Cerebellar cortex (tissue), 1 donor: ENCODE data around the gene LRRC31.

Experiments
- DNase-seq: peaks from one replicate; pipeline ENCODE4 v3.0.0-alpha.2; 2015; ENCODE audit warnings: low spot score

LRRC31 gene

DNA sequence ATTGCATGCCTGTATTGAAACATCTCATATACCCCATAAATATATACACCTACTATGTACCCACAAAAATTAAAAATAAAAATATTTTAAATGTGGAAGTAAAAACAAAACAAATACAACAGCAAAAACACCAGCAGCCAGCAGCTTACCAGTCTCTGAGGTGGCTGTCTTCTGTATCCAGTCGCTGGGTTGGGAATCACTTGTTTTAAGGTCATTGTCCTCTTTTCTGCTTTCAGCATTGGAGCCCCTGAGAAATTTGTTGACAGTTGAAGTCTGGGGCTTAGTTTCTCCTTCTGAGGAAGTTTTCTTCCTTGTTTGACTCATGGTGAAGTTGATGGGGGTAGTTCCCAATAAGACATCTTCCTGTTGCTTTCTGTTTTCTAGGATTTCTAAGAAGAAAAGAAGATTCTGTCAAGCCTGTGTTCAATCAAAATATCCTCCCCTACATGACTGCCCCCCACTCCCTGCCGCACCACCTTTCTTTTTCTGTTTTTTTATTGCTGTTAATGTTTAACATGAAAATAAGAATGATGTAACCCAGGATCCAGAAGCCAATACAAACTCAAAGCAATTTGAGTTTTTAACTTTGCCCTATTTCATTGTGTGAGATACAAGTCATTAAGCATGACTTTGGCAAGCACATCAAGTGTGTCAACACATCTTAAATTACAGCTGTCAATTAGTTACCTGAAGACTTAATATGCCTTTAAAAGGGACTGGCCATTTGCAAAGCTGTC, at the start of gene LRRC31:
Gene LRRC31 (minus strand): TSS at position 452 of the 737 bp plus-strand sequence. CDS start 128 bp downstream, at position 324.
- no peak for DNase-seq

GRCh38 chr3:169914321-169914720, 44.6 kb upstream of the LRRC31 start:
- DNase-seq: no peak

- no peak for DNase-seq
Measured at GRCh38 chr3:169913323-169913722, 43.6 kb upstream of the LRRC31 start.

DNA sequence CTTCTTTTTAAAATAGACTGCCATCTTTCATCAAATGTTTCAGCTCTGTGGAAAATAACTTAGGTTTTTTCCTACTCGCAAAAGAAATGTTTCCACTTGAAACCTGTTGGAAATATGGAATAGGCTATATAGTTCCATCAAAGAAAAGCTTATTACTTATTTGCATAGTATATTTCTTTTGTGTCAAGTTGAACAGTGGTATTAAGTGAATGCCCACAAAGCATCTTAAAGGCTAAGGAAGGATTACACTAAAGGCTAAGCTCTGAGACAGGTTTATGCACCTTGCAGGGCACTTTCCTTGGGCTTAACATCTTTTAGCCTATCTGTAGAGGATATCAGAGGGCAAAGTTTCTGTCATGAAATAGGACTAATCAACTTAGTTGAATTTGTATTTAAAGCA, 41.5 kb upstream of the LRRC31 start, which contains the start of gene SAMD7:
Gene SAMD7 (plus strand): TSS at position 301 of the 400 bp plus-strand sequence. CDS start 7,927 bp downstream, outside the sequence.
- DNase-seq: no peak

- DNase-seq: no peak
Measured at GRCh38 chr3:169907944-169908343, 38.2 kb upstream of the LRRC31 start.

- DNase-seq: no peak
Measured at GRCh38 chr3:169907476-169907875, 37.7 kb upstream of the LRRC31 start.

GRCh38 chr3:169905404-169905803, 35.7 kb upstream of the LRRC31 start:
- DNase-seq: no peak

DNA sequence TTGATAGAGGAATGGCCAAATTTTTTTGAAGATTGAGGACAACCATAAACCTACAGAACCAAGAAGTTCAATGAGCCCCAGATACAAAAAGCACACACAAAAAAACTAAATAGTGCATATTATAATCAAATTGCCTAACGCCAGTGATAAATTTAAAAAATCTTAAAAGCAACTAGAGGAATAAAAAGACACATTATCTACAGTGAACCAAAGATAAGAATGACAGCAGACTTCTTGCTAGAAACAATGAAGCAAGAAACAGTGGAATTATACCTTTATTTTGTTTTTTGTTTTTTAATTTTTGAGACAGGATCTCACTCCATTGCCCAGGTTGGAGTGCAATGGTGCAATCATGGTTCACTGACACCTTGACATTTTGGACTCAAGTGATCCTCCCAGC, 31.7 kb upstream of the LRRC31 start:
- no peak for DNase-seq

DNA sequence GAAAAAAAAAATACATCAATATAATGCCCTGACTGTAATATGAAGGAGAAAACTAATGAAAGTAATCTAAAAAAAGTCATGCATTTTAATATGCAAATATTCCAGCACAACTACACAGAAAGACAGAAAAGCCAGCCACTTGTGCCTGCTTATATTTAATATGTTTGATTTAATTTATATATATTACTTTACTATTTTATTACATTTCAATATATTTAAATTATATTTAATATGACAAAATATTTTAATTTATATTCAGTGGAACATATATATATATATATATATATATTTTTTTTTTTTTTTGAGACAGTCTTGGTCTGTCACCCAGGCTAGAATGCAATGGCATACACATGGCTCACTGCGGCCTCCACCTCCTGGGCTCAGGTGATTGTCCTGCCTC, 27.5 kb upstream of the LRRC31 start:
- DNase-seq: no peak

- DNase-seq: no peak
Measured at GRCh38 chr3:169895072-169895471, 25.3 kb upstream of the LRRC31 start.

- no peak for DNase-seq
Measured at GRCh38 chr3:169894110-169894509, 24.4 kb upstream of the LRRC31 start.

- no peak for DNase-seq
Measured at GRCh38 chr3:169891886-169892285, 22.2 kb upstream of the LRRC31 start.

GRCh38 chr3:169886671-169887070, 16.9 kb upstream of the LRRC31 start:
- DNase-seq: peak; percentile 63

GRCh38 chr3:169880576-169881250, 11.0 kb upstream of the LRRC31 start:
- no peak for DNase-seq

DNA sequence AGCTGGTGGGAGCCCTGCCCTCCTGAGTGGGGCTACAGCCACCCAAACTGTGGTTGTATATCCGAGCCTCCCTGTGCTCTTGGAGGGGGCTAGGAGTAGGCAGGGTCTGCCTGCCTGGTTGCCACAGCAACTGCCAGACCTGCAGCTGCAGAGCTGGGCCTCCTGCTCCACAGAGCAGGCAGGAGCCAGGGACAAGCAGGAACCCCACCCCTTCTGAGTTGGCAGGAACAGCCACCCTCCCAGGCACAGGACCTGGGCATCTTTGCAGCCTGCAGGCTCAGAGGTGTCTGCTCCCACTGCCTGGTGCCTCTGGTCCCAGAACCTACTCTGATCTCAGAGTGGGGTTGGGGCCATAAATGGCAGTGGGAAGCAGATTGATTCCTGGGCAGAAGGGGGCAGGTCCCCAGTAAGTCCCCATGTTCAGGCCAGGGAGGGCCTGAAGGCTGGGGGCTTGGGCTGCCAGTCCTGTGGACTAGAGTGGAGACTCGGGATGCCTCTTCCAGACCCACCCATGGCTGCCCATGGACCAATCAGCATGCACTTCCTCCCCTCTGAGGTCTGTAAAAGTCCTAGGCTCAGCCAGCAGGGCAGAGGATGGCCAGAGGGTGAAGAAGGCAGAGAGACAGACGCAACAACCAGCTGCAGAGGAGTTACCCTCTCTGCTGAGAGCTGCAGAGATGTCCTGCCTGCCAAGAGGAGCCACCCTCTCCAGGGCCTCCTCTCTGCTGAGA, 10.3 kb upstream of the LRRC31 start:
- no peak for DNase-seq

- no peak for DNase-seq
Measured at GRCh38 chr3:169879013-169879557, 9.3 kb upstream of the LRRC31 start.

- DNase-seq: no peak
Measured at GRCh38 chr3:169871129-169871886, 1.6 kb upstream of the LRRC31 start.

GRCh38 chr3:169868369-169868768, 1.4 kb downstream of the LRRC31 start:
- no peak for DNase-seq

DNA sequence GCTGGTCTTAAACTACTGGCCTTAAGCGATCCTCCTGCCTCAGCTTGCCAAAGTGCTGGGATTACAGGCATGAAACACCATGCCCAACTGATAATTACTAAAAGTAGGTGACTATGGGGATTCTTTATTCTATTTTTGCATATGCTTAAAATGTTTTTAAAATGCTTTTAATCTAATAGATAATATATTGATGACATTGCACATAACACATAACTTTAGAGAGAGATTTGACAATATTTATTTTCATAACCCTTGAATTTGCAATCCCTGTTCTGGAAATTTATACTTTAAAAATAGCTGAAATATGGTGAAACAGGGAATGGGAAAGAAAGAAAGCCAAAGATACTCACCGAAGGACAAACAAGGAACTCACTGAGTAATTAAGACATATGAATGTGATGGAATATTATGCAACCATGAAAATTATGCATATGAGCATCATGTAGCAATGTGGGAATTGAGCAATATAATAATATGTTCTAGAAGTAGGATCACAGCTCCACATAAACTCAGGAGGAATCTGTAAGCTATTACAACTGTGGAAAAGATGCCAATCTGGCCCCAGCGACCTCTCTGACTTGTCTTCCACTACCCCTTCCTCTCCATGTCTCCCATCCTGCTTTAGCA, 2.0 kb downstream of the LRRC31 start:
- no peak for DNase-seq

DNA sequence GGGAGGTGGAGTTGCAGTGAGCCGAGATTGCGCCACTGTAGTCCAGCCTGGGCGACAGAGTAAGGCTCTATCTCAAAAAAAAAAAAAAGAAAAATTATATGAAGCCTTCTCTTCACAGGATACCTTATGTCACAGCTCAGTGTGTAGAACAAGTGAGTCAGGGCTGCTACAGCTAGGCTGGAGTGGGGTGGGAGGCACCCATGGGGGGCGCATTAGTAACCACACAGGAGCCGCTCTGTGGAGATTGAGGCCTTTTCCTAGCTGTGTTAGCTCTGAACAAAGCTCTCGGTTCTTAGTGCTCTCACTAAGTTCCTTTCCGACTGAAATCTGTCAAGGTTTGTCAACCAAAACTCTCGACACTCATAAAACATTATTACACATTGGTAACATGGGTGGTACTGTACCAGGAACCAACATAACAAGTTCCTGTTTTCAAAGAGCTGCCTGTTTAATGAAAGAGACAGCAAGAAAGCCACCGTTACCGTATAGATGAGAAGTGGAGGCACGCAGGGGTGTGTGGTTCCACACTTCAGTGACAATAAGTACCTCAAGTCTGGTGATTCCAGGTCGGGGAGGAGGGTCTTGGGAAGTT, 4.5 kb downstream of the LRRC31 start:
- no peak for DNase-seq

DNA sequence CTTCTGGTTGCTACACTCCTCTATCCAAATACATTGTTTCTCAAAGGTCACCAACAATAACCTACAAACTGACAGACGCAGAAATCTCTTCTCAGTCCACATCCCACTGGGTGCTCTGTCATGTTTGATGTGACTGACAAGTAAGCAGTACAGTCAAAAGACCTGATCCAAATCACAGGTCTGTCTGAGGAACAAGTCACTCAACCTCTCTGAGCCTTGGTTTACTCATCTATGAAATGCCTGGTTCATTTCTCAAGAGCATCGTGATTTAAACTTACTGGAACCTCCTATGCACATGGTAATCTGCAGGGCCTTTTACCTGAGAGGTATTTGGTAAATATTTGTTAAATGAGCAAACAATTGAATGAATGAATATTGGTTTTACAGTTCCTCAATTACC, 5.5 kb downstream of the LRRC31 start:
- no peak for DNase-seq
